ENCODE data around the gene ZNF574.

DNA sequence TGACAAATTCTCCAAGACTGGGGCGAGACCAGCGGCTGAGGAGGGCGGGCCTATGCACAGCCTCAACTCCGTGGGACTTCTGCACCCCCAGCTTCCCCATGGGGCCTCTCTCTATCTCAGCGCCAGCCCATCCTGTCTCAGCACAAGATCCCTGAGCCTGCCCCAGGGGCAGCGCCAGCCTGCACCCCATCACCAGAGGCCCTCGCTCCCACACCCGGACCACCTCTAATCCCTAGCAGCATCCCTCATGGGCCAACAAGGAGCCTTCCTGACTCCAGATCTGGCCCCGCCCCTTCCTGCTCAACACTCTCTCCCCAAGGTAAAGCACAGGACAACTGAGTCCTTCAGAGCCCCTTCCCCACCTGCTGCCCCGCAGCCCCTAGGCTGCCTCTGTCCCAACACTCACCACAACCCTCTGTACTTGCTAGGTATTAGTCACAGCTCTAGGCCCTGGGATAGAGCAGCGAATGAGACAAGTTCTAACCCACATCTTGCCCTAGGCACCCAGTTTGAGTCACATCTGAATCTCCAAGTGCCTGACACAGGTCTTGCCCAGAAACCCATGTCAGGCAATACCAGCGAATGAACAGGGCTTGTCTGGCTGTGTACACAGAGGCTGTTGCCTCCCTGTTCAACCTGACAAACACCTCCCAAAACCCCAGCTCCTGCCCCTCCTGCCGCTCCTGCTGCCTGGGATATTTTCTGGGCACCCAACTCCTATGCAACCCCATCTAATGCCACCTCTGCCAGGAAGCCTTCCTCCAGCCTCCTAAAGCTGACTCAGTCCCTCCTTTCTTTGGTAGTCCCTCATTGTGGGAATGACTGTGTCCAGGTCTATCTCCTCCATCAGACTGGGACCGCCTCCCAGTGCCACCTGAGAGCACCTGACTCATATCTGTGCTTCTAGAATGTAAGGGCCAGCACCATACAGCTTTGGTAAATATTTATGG, 24.5 kb upstream of the ZNF574 start:
- TF ChIP-seq, protein P1, sequence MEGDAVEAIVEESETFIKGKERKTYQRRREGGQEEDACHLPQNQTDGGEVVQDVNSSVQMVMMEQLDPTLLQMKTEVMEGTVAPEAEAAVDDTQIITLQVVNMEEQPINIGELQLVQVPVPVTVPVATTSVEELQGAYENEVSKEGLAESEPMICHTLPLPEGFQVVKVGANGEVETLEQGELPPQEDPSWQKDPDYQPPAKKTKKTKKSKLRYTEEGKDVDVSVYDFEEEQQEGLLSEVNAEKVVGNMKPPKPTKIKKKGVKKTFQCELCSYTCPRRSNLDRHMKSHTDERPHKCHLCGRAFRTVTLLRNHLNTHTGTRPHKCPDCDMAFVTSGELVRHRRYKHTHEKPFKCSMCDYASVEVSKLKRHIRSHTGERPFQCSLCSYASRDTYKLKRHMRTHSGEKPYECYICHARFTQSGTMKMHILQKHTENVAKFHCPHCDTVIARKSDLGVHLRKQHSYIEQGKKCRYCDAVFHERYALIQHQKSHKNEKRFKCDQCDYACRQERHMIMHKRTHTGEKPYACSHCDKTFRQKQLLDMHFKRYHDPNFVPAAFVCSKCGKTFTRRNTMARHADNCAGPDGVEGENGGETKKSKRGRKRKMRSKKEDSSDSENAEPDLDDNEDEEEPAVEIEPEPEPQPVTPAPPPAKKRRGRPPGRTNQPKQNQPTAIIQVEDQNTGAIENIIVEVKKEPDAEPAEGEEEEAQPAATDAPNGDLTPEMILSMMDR (conservative IDR thresholded peaks at IDR 0.05; ENCODE audit: low read length): no peak
- no peak for TF ChIP-seq EZH2phosphoT487 (IDR thresholded peaks at IDR 0.05; ENCODE audit: borderline replicate concordance)

Data from Loucy (cell line).